RWPE2 (cell line): ENCODE measurements around the gene TMEM252.

Source experiments
- ATAC-seq: fragments of 200-7000 bp; cut with Tn5 transposase; 3 replicates; pipeline ENCODE4 v1.9.1; 2021; ENCODE audit warnings: low read depth
- DNase-seq: peaks from one replicate; pipeline ENCODE4 v3.0.0-alpha.2; 2020; ENCODE audit warnings: low spot score
- H3K27ac ChIP-seq: fragments of 450-650 bp; 2 replicates; pipeline ENCODE4 v1.5.1; 2017; ENCODE audit warnings: mild to moderate bottlenecking; ENCODE audit not compliant: poor library complexity, severe bottlenecking
- H3K27me3 ChIP-seq: fragments of 250-450 bp; sonication (Bioruptor Pico); 2 replicates; pipeline ENCODE4 v1.5.1; 2021; ENCODE audit warnings: mild to moderate bottlenecking, moderate library complexity; ENCODE audit not compliant: insufficient read depth, poor library complexity, severe bottlenecking
- H3K36me3 ChIP-seq: fragments of 250-450 bp; sonication (Bioruptor Pico); 2 replicates; pipeline ENCODE4 v1.5.1; 2020; ENCODE audit warnings: low read depth, mild to moderate bottlenecking, moderate library complexity
- H3K4me1 ChIP-seq: fragments of 250-450 bp; sonication (Bioruptor Pico); 2 replicates; pipeline ENCODE4 v1.5.1; 2021; ENCODE audit warnings: mild to moderate bottlenecking, moderate library complexity; ENCODE audit not compliant: insufficient read depth, poor library complexity, severe bottlenecking
- H3K4me3 ChIP-seq: fragments of 250-450 bp; sonication (Bioruptor Pico); 2 replicates; pipeline ENCODE4 v1.5.1; 2021; ENCODE audit warnings: mild to moderate bottlenecking, moderate library complexity; ENCODE audit not compliant: severe bottlenecking
- H3K9me3 ChIP-seq: fragments of 250-450 bp; sonication (Bioruptor Pico); 2 replicates; pipeline ENCODE4 v1.5.1; 2021; ENCODE audit warnings: mild to moderate bottlenecking, moderate library complexity; ENCODE audit not compliant: severe bottlenecking
- TF ChIP-seq, protein P1 (sequence below): fragments of 450-650 bp; IDR thresholded peaks from one replicate; pipeline ENCODE4 v1.5.1; 2017; ENCODE audit warnings: mild to moderate bottlenecking, moderate library complexity; ENCODE audit not compliant: poor library complexity, severe bottlenecking

TMEM252 gene

DNA sequence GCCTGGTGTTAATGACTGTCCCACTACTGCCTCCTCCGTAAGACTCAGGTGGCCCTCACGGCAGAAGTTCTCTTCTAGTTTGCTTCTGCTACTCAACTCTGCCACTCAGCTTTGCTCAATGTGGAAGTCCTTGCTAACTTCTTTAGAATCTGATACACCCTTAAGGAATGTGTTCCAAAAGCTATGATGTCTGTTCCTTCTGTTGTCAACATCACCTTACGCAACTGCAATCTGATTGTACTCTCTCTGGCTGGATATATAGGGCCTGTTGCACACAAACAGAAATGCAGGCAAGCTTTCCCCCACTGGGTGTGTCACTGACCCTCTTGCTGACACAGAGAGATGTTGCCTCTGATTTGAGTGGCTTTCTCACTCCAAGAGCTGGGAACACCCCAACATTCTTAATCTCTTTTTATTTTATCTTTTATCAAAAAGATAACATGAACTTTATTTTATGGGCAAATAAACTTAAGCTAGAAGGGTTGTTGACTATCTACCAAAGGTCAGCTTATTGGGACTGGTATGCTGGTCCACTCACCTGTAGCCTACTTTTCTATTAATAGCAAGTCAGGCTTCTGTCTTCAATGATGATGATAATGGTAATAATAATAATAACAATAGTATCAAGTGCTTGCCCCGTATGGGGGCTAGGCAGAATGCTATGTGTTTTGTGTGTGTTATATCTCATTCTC lies 25.2 kb downstream of the TMEM252 start:
- DNase-seq (no peak), ATAC-seq (peak; percentile 80)
- H3K4me1 ChIP-seq = no peaks in the 10 kb centered on the region
- no peaks in the 10 kb centered on the region for H3K27me3 ChIP-seq
- no peak overlapping the region for H3K4me3 ChIP-seq
- no peak overlapping the region for H3K27ac ChIP-seq
- TF ChIP-seq, protein P1, sequence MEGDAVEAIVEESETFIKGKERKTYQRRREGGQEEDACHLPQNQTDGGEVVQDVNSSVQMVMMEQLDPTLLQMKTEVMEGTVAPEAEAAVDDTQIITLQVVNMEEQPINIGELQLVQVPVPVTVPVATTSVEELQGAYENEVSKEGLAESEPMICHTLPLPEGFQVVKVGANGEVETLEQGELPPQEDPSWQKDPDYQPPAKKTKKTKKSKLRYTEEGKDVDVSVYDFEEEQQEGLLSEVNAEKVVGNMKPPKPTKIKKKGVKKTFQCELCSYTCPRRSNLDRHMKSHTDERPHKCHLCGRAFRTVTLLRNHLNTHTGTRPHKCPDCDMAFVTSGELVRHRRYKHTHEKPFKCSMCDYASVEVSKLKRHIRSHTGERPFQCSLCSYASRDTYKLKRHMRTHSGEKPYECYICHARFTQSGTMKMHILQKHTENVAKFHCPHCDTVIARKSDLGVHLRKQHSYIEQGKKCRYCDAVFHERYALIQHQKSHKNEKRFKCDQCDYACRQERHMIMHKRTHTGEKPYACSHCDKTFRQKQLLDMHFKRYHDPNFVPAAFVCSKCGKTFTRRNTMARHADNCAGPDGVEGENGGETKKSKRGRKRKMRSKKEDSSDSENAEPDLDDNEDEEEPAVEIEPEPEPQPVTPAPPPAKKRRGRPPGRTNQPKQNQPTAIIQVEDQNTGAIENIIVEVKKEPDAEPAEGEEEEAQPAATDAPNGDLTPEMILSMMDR = no peak
- no peaks in the 10 kb centered on the region for H3K9me3 ChIP-seq
- no peaks in the 10 kb centered on the region for H3K36me3 ChIP-seq

DNA sequence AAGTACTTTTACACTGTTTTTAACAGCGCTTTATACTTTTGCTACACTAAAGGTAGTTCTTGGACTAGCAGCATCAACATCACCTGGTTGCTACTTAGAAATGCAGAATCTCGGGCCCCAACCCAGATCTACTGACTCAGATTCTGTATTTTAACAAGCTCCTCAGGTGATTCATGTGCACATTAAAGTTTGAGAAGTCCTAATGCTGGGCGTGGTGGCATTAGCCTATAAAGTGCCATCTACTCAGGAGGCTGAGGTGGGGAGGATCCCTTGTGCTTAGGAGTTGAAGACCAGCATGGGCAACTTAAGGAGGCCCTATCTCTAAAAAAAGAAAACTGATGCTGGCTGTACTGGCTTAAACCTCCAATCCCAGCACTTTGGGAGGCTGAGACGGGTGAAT lies 26.7 kb downstream of the TMEM252 start:
- ATAC-seq (no peak), DNase-seq (no peak)
- H3K4me1 ChIP-seq = no peaks in the 10 kb centered on the region
- TF ChIP-seq, protein P1 = no peak
- H3K36me3 ChIP-seq = no peaks in the 10 kb centered on the region
- no peaks in the 10 kb centered on the region for H3K27me3 ChIP-seq
- H3K9me3 ChIP-seq = no peaks in the 10 kb centered on the region
- H3K27ac ChIP-seq = no peak overlapping the region
- H3K4me3 ChIP-seq = no peak overlapping the region

DNA sequence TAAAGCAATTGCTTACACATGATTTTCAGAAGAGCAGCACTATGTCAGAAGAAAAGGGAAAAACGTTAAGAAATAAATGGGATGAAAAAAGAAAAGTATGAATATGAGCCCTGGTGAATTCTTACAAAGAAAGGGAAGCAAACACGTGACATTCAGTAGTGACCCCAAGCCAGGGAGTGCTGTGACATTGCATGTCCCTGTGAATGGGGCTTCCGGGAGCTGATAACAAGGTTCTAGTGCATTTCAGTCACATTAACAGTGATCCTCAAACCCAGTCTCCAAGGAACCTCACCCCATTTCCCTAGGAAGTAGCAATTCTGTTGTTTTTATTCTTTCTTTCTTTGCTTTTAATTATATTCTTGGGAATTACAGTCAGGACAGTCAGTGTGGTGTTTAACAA lies 27.3 kb downstream of the TMEM252 start:
- no peaks in the 10 kb centered on the region for H3K4me1 ChIP-seq
- TF ChIP-seq, protein P1 = no peak
- no peak for ATAC-seq
- DNase-seq = no peak
- H3K4me3 ChIP-seq = no peak overlapping the region
- H3K9me3 ChIP-seq = no peaks in the 10 kb centered on the region
- H3K27ac ChIP-seq = no peak overlapping the region
- H3K27me3 ChIP-seq = no peaks in the 10 kb centered on the region
- no peaks in the 10 kb centered on the region for H3K36me3 ChIP-seq

- no peaks in the 10 kb centered on the region for H3K27me3 ChIP-seq
- ATAC-seq = no peak
- no peak for DNase-seq
- H3K9me3 ChIP-seq = no peaks in the 10 kb centered on the region
- no peak overlapping the region for H3K27ac ChIP-seq
- no peaks in the 10 kb centered on the region for H3K36me3 ChIP-seq
- no peak overlapping the region for H3K4me3 ChIP-seq
- no peaks in the 10 kb centered on the region for H3K4me1 ChIP-seq
- TF ChIP-seq, protein P1 = no peak
Measured at GRCh38 chr9:68509689-68510088, 31.0 kb downstream of the TMEM252 start.

- H3K4me1 ChIP-seq = no peaks in the 10 kb centered on the region
- no peak for DNase-seq
- no peak for ATAC-seq
- no peak overlapping the region for H3K27ac ChIP-seq
- no peaks in the 10 kb centered on the region for H3K9me3 ChIP-seq
- no peak overlapping the region for H3K4me3 ChIP-seq
- no peaks in the 10 kb centered on the region for H3K27me3 ChIP-seq
- TF ChIP-seq, protein P1 = no peak
- no peaks in the 10 kb centered on the region for H3K36me3 ChIP-seq
Measured at GRCh38 chr9:68508547-68508946, 32.1 kb downstream of the TMEM252 start.
